ENCODE data around the gene IQCK.

- TF ChIP-seq, protein P1, sequence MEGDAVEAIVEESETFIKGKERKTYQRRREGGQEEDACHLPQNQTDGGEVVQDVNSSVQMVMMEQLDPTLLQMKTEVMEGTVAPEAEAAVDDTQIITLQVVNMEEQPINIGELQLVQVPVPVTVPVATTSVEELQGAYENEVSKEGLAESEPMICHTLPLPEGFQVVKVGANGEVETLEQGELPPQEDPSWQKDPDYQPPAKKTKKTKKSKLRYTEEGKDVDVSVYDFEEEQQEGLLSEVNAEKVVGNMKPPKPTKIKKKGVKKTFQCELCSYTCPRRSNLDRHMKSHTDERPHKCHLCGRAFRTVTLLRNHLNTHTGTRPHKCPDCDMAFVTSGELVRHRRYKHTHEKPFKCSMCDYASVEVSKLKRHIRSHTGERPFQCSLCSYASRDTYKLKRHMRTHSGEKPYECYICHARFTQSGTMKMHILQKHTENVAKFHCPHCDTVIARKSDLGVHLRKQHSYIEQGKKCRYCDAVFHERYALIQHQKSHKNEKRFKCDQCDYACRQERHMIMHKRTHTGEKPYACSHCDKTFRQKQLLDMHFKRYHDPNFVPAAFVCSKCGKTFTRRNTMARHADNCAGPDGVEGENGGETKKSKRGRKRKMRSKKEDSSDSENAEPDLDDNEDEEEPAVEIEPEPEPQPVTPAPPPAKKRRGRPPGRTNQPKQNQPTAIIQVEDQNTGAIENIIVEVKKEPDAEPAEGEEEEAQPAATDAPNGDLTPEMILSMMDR (IDR thresholded peaks at IDR 0.05): no peak
- no peak for TF ChIP-seq POLR2AphosphoS5 (IDR thresholded peaks at IDR 0.05; ENCODE audit: insufficient read depth in 1 of 2, low read depth in 1 of 2)
Observed at GRCh38 chr16:19757762-19758595, 39.9 kb downstream of the IQCK start.

Measured in vagina (tissue), 2 donors.